GM19467 (cell line): ENCODE results near the gene LRSAM1.

ENCODE experiments used
- ATAC-seq: cut with Tn5 transposase; IDR thresholded peaks from one replicate; pipeline ENCODE4 v1.9.1; 2021; ENCODE audit warnings: mild to moderate bottlenecking, moderate library complexity; ENCODE audit not compliant: unreplicated experiment

LRSAM1 gene

DNA sequence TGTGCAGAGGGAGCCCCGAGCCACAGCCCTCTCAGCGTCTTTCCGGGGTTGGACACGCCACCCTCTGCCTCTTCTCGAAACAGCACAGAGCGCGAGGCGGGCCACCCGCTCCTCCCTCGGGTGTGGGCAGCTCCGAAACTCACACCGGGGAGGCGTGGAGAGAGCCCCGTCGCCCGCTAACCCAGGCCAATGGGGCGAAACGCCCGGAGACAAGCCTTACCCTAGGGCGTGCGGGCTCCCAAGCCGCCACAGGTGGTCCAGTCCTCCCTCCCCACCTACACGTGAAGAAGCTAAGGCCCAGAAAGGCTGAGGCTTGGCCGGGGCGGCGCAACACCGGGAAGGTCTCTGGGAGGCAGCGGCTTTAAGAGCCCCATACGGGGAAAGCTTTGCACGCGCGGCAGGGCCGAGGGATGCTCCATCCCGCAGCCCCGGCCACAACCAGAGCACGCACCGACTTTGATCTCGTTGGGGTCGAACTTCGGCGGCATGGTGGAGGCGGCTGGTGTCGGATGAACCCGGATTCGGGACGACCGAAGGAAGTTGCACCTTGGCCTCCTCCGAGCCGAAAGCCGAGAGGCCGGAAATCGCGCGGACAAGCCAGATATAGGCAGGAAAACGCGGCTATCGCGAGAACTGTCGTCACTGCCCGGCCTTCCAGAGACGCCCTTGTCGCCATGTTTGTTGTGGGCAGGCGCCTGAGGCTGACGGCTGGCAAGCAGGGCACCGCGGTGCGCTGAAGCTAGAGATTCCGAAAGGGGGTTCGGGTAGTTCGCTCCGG, at the start of gene LRSAM1, which contains the start of gene RPL12:
LRSAM1 (plus strand) TSS at position 681 of the 778 bp plus-strand sequence. CDS start 3,018 bp downstream, outside the sequence.
RPL12 (minus strand) TSS at position 577 of the 778 bp plus-strand sequence; CDS start at position 488, 89 bp downstream.
- ATAC-seq = peak; percentile 54

DNA sequence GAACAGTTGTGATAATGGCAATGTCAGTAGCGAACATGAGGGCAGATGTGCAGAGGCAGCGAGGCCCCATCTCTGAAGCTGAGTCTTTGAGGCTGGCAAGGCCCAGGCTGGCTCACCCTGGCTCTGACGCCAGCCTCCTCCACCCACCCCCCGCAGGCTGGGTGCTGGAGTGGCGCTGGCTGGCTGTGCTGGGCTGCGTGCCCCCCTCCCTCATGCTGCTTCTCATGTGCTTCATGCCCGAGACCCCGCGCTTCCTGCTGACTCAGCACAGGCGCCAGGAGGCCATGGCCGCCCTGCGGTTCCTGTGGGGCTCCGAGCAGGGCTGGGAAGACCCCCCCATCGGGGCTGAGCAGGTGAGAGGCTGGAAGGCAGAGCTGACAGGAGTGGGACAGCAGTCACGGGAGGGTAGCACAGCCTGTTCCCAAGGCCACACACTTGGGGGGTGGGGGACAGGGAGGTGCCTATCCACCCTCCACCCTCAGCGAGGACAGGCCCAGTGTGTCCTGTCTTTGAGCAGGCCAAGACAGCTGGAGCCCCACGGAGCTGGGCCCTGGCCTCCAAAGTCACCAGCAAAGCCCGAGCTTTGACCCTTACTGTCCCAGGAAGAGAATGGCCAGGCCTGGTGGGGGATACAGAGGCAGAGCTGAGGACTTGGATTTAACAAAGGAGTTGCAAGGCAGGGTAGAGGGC, 48.8 kb upstream of the LRSAM1 start:
- ATAC-seq = no peak

DNA sequence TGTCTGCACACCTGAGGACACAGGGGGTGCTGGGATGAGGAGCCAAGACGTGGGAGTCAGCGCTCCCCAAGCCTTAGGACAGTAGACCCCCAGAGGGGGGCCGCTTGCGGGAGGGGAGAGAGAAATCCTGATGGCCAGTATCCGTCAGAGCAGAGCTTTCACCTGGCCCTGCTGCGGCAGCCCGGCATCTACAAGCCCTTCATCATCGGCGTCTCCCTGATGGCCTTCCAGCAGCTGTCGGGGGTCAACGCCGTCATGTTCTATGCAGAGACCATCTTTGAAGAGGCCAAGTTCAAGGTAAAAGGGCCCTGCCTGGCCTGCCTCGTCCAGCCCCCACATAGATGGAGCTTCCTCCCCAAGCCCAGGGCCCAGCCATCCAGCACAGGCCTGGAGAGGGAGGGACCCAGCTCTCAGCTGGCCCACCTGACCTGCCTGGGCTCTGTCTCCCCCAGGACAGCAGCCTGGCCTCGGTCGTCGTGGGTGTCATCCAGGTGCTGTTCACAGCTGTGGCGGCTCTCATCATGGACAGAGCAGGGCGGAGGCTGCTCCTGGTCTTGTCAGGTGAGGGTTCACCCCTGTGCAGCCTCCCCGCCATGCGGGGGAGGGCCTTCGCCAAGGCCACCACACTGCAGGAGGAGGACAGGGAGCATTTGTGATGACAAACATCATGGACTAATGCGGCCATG, 47.7 kb upstream of the LRSAM1 start:
- no peak for ATAC-seq

DNA sequence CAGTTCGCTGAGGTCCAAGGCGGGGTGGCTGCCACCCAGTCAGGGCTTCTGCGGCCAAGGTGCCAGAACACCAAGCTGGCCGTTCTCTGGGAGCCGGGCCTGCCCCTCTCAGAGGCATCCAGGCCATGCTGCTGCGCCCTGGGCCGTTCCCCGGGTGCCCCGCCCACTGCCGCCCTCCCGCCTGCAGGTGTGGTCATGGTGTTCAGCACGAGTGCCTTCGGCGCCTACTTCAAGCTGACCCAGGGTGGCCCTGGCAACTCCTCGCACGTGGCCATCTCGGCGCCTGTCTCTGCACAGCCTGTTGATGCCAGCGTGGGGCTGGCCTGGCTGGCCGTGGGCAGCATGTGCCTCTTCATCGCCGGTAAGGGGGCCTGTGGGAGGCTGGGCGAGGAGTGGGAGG, 46.7 kb upstream of the LRSAM1 start:
- ATAC-seq = no peak

DNA sequence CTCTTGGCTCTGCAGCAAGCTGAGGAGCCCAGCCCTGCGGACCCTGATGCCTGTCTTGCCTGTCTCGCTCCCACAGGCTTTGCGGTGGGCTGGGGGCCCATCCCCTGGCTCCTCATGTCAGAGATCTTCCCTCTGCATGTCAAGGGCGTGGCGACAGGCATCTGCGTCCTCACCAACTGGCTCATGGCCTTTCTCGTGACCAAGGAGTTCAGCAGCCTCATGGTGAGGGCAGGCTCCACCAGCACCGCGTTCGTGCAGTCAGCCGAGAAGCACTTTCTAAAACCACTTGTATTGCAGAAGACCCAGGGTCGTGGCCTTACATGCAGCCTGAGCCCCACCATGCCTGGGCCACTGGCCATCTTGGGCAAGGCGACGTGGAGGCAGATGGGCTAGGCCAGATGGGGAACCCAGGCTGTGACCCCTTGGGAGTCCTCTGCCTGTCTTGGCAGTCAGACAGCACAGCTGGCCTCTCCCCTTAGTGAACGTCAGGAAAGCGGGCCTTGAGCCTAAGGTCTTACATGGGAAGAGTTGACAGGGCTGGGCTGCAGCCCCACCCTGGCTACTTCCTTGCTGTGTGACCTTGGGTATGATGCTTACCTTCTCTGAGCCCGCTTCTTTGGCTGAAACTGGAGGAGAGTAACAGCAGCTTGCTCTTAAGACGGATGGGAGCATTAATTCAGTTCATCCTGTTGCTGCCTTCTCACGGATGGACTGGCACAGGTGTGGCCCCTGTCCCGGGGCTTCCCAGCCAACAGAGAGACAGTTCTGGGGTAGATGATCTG, 45.8 kb upstream of the LRSAM1 start:
- no peak for ATAC-seq

DNA sequence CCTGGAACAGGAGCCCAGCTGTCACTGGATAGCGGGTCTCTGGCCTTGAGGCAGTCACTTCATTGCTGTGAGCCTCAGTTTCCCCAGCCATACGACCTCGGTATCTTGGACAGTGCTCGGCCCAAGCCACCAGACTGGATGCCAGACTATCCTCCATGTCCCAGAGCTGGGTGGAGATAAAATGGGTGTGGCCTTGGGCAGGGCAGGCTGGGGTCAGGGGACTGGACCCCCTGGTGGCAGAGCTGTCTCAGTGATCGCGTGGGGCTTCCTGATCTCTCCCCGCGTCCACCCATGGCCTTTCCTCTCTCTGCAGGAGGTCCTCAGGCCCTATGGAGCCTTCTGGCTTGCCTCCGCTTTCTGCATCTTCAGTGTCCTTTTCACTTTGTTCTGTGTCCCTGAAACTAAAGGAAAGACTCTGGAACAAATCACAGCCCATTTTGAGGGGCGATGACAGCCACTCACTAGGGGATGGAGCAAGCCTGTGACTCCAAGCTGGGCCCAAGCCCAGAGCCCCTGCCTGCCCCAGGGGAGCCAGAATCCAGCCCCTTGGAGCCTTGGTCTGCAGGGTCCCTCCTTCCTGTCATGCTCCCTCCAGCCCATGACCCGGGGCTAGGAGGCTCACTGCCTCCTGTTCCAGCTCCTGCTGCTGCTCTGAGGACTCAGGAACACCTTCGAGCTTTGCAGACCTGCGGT, 44.4 kb upstream of the LRSAM1 start:
- no peak for ATAC-seq

DNA sequence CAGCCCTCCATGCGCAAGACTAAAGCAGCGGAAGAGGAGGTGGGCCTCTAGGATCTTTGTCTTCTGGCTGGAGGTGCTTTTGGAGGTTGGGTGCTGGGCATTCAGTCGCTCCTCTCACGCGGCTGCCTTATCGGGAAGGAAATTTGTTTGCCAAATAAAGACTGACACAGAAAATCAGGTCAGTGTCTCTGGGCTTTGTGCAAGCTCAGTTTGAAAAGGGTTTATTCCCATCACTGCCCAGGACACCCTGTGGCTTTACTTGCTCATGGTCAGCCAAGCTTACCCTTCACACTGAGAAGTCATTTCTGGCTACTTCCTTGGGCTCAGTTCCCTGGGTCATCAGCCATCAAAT, 43.8 kb upstream of the LRSAM1 start:
- no peak for ATAC-seq

DNA sequence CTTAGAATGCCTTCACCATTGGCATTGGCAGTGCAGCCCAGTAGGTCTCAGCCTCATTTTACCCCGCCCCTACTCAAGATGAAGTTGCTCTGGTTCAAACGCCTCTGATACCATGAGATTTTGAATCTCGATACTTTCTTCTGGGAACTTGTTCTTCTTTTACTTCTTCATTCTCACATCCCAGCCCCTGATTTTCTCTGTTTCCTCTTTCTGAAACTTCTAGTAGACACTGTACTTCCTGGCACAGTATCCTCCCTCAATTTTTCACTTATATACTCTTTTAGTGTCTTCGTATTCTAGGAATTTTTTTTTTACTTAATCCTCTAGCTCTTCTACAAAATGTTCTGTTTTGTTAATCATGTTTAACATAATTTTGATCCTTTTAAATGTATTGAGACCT, 40.2 kb upstream of the LRSAM1 start:
- ATAC-seq = no peak

DNA sequence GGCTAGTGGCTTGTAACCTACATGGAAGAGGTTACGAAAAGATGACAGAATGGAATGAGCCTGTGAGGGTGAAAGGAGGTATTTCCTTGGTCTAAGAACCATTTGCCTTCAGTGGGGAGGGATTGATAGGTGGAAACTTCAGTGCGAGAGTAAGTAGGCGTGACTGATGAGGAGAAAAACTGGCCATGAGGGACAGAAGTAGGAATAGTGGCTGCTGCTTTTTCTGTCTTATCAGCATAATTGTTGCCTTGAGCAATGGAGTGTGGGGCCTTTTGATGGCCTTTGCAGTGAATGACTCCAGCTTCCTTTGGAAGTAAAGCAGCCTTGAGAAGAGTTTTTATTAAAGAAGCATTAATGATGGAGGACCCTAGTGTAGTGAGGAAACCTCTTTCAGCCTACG, 36.2 kb upstream of the LRSAM1 start:
- no peak for ATAC-seq

DNA sequence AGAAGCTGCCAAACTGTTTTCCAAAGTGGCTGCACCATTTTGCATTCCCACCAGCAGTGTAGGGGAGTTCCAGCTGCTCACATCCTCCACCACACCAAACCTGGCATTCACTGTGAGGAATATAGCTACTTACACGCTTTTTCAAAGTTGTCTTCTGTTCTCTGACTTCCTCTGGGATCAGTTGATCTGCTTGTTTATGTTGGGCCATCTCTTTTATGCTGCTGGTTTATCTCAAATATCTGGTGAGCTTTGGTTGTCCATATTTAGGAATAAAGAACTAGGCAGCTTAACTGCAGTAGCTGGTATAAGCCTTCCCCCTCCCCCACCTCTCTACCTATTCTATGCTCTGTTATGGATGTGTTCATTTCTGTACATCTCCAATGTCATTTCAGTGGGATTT, 35.7 kb upstream of the LRSAM1 start:
- no peak for ATAC-seq

DNA sequence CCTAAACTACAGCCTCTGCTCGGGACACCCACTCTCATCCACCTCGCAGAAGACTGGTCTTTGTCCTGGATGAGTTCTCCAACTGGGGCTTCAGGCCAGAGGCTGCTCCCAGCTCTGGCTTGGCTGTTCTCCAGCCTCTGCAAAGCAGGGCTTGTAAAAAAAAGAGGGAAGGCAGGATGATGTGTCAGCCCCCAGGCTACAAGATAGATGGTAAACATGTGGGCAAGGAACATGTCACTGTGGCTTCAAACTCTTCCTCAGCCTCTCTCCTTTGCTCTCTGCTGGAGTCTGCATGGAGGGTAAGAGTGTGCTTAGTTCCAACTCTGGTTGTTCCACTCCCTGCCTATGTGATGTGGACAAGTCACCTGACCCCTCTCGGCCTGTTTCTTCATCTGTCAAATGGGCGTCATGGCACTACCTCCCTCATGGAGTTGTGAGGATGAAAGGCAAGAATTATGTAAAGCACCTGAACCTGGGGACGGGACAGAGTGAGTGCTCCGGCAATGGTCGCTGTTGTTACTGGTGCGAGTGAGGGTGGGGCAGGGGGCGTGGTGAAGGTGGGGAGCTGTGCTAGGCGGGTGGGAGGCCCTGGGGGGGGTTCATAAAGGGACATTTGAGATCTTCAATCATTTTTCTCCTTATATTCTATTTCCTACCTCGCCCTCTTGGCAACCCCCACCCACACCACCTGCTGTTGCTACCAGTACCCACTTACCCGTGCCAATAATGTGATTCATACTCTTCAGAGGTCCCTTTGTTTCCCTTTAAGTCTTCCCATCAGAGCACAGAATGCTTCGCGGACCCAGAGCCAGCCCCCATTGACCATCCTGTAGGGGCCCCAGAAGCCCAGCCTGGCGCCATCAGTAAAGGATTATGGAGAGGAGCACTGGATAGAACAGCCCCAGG, 33.9 kb upstream of the LRSAM1 start:
- no peak for ATAC-seq

DNA sequence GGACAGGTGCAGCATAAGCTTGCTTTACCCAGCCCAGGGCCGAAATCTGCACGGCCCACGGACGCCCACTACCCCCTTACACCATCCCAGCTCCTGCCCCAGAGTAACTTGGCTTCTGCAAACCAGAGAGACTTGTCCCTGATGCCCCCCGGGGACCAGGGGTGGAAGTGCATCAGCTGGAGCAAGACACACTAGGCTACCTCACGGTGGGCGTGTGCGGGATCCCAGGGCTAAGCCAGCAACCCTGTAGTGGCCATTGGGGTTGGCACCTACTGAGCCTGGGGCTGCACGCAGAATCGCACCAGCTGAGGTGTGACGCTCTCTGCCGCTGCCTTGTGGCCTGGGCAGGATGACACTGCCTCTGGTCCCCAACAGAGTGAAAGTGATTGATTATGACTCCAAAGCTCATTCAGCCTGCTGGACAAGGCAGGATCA, 33.3 kb upstream of the LRSAM1 start:
- ATAC-seq = no peak

DNA sequence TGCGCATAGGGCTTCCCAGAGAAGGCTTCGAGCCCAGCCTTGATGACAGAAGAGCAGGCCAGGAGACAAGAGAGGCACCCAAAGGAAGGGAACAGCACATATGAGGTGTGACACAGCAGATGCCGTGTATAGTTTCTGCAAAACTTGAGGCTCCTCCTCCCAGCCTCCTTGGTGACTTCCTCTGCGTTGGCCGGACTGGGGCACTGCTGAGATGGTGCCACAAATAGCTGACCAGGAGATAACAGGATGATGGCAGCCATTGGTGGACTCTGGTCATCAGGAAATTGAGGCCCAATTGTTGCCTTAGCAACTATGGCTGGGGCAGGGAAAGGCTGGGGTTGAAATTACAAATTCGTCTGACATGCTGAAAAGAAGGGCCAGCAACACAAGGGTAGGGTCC, 32.0 kb upstream of the LRSAM1 start:
- ATAC-seq = no peak

DNA sequence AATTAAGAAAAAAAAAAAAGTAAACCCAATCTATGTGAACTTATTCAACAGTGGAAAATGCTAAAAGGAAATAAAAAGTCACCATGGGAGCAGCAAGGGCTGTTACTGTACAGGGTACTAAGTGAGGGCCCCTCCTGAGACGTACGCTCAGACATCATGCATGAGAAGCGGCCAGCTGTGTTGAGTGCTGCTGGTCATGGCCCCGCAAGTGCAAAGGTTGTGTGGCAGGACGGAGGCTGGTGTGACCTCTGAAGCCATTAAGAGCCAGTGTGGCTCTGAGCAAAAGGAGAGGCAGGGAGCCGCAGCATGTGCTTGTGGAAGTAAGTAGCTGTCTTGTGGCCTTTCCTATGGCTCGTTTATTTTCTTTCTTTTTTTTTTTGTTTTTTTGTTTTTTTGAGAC, 30.3 kb upstream of the LRSAM1 start:
- ATAC-seq = no peak

DNA sequence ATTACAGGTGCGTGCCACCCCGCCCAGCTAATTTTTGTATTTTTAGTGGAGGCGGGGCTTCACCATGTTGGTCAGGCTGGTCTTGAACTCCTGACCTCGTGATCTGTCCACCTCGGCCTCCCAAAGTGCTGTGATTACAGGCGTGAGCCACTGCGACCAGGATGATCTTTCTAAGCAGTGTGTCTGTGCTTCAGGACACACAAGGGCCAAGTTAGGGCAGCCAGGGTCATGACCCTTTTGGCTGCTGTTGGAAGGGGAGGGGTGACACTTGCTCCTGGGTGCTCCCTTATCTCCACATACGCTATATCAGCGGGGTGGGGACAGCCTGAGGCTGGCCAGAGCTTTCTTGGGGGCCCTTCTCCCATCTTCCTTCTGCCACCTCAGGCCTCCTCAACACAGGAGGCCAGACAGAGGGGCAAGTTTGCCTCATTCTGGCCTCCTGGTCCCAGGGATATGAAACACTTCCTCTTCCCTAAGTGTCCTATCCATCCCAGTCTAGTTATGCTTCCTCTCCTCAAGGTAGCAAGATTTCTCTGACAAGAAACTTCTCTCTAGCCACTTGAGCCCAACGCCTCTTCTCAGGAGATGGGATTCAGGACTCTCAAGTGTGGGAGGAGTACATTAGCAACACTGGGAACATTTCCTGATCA, 29.1 kb upstream of the LRSAM1 start:
- no peak for ATAC-seq

DNA sequence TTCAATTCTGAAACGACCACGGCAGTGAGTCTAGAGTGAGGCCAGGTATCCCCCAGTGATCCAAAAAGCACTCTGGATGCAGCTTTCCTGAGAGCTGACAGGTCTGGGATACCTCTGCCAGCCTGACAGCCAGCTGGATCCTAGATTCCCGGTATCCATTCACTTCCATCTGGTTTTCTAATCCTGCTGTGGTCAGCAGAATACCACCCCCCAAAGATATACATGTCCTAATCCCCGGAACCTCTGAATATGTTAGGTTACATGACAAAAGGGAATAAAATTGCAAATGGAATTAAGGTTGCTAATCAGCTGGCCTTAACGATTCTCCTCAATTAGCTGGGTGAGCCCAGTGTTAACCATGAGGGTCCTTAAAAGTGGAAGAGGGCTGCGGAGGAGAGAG, 28.5 kb upstream of the LRSAM1 start:
- ATAC-seq = no peak

DNA sequence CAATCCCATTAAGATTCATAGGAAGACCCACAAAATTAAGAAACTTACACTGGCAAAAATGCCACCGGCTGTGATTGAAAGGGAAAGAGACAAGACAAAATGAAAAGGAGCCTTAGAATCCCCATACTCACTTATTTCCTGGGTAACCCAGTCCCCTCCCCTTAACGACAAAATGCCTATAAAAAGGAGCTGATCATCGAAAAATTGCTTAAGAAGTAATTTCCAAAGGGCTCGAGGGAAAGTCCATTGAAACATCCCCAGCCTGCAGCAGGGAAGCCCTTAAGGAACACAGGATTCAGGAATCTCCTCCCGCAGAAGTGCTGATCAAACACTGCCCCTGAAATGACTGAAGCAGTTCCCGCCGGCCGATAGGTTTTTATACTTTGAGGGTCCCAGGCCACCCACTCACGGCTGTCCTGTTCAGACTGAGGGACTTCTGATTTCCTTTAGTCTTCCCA, 27.8 kb upstream of the LRSAM1 start:
- no peak for ATAC-seq

DNA sequence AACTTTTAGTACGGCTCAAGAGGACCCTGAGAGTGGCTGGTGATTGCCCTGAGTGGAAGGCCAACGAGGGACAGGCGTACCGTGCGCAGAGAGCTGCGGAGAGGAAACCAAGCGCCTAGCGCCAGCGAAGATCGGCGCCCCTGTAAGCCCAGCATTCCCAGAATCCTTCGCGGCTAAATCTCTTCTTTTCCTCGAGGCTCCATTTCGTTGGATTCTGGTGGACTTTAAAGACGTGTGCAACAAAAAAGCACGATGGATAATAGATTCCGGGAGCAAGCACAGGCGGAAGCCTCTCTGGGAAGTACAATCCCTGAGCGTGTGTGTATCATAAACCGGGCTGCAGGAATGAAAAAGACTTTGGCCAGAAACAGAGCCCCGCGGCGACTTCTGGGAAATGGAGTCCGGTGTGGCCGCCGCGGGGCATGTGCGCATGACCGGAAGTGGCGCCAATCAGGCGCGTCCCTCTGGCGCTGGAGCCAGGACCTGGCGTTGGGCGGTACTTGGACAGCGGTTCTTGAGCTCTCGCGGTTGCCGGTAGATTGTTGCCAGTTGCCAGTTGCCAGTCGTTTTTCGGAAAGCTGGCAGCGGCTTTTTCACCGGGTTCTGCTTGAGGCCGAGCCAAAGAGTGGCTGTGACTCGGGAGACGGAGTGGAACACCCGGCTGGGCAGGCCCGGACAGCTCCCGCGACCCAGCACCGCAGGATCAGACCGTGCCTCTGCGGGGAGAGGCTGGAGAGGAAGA, 27.2 kb upstream of the LRSAM1 start, which contains the start of gene ZNF79:
ZNF79 (plus strand) TSS at position 449 of the 742 bp plus-strand sequence. CDS start 406 bp downstream, outside the sequence.
- ATAC-seq = peak; percentile 81
